Neural crest cell (in vitro differentiated cells): ENCODE results near the gene PDSS1. TPM values are rescaled to one million over a fixed set of nuclear protein-coding genes. Genes with fewer than 3 reads are reported as not detected.

Experiments
- DNase-seq: peaks from one replicate; pipeline ENCODE4 v3.0.0; 2021; ENCODE audit warnings: low read depth, mixed read lengths, low spot score
- H3K27ac Mint-ChIP-seq: one replicate; pipeline ENCODE4 v1.8.0; 2021; ENCODE audit warnings: mild to moderate bottlenecking, mixed read lengths; ENCODE audit not compliant: unreplicated experiment
- H3K27me3 Mint-ChIP-seq: 2 replicates; pipeline ENCODE4 v1.8.0; 2021; ENCODE audit warnings: low read depth, mild to moderate bottlenecking, mixed read lengths
- H3K36me3 Mint-ChIP-seq: 2 replicates; pipeline ENCODE4 v1.8.0; 2021; ENCODE audit warnings: low read depth, mild to moderate bottlenecking, mixed read lengths
- H3K4me1 Mint-ChIP-seq: 2 replicates; pipeline ENCODE4 v1.8.0; 2021; ENCODE audit warnings: mixed read lengths
- H3K4me3 Mint-ChIP-seq: one replicate; pipeline ENCODE4 v1.8.0; 2021; ENCODE audit warnings: mild to moderate bottlenecking, mixed read lengths
- H3K9me3 Mint-ChIP-seq: 2 replicates; pipeline ENCODE4 v1.8.0; 2021; ENCODE audit warnings: mixed read lengths
- total RNA-seq: library from RNA; stranded (reverse); gene quantifications from 2 replicates; pipeline ENCODE4 v1.2.1, GENCODE V29; 2021
- TF ChIP-seq, protein P1 (sequence below): fragments of 200-600 bp; sonication (generic); conservative IDR thresholded peaks from 2 replicates; pipeline ENCODE4 v1.5.0; 2021; ENCODE audit warnings: antibody characterized with exemption, mild to moderate bottlenecking

The PDSS1 gene
- total RNA-seq, 1 donor from 2014 or later: 16.7 TPM

DNA sequence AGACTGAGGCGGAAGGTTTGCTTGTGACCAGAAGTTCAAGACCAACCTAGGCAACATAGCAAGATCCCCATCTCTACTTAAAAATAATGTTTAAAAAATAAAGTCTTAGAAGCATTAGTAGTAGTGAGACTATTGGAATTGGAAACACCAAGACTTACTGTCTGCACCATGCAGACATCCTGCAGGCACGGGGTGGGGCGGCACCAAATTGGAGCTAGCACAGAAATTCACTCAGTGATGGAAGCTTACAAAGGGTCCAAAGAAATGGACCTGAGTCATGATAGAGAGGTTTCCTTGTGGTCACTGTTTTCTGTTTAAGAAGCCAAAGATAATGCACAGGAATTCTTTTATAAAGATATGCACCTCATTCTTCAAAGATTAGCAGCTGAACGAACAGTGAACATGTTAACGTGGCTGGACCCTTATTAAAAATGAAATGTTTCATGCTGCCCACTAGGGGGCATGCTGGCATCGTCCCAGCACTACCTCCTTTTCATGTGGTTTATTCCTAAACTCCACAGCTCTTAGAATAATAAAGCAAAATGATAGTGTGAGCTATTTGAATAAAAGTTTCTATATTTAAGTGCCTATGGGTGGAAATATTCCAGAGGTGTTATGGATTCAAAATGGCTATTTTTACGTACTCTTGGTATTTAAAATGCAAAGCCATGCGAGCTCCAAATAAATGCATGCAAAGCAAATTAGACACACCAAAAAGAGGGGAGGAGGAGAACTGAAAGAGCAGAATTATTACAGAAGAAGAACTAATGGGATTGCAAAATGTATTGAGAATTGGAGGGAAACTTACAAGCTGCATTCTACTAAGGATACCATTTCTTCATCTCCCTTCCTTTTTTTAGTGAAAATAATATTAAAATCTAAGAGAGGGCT is 28.6 kb downstream of the PDSS1 start:
- H3K27ac Mint-ChIP-seq: no peak overlapping the region
- H3K36me3 Mint-ChIP-seq: peaks cover 4% of the 10 kb centered on the region
- no peaks in the 10 kb centered on the region for H3K27me3 Mint-ChIP-seq
- H3K9me3 Mint-ChIP-seq: no peaks in the 10 kb centered on the region
- H3K4me1 Mint-ChIP-seq: no peaks in the 10 kb centered on the region
- peak; percentile 21 for DNase-seq
- no peak overlapping the region for H3K4me3 Mint-ChIP-seq
- TF ChIP-seq, protein P1, sequence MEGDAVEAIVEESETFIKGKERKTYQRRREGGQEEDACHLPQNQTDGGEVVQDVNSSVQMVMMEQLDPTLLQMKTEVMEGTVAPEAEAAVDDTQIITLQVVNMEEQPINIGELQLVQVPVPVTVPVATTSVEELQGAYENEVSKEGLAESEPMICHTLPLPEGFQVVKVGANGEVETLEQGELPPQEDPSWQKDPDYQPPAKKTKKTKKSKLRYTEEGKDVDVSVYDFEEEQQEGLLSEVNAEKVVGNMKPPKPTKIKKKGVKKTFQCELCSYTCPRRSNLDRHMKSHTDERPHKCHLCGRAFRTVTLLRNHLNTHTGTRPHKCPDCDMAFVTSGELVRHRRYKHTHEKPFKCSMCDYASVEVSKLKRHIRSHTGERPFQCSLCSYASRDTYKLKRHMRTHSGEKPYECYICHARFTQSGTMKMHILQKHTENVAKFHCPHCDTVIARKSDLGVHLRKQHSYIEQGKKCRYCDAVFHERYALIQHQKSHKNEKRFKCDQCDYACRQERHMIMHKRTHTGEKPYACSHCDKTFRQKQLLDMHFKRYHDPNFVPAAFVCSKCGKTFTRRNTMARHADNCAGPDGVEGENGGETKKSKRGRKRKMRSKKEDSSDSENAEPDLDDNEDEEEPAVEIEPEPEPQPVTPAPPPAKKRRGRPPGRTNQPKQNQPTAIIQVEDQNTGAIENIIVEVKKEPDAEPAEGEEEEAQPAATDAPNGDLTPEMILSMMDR: peak; percentile 93

DNA sequence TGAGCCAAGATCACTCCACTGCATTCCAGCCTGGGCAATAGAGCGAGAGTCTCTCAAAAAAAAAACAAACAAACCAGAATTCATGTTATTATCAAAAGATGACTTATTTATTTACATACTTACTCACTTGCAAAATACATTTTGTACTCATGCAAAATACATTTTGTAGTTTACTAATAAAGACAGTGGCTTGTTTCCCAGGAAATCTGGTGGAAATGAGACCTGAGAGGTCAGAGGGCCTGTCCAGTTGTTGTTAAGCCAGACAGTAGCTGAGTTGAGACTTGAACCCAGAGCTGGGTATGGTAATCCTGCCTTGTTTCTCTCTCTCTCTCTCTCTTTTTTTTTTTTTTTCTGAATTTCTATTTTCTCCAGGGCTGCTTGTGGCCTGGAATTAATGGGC is 29.5 kb downstream of the PDSS1 start:
- Mint-ChIP-seq H3K27me3 (no peaks in the 10 kb centered on the region), H3K9me3 (no peaks in the 10 kb centered on the region), H3K36me3 (peaks cover 4% of the 10 kb centered on the region), H3K4me3 (no peak overlapping the region), H3K4me1 (no peaks in the 10 kb centered on the region), H3K27ac (no peak overlapping the region)
- no peak for DNase-seq
- TF ChIP-seq, protein P1: no peak

DNA sequence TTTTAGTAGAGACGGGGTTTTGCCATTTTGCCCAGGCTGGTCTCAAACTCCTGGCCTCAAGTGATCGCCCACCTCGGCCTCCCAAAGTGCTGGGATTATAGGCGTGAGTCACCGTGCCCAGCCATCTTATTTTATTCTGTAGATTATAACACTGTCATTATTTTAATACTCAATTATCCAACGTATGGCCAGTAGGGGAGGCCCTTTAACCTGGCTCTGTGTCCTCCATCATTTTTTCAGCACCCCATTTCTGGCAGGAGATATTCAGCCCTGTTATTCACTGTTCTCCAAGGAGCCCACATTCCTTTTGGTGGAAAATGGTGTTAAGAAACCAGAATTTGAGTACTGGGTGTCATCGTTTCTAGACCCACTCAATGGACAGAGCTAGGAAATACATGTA is 31.5 kb downstream of the PDSS1 start:
- no peak for DNase-seq

DNA sequence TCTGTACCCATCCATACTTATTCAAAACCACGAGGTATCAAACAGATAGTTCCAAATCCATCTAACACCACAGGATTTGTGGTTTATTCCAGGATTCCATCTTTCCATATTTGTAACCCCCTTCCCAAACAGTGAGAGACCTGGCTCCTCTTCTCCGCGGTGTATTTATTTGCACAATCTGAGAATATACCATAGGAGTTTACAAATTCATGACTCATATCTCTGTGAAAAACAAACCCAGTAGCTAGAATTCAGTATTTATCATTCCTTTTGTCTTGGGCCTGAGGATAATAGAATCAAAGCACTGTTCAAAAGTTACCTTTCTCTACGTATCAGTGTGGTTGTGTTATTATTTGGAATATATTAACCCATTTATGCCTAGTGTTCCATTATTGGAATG is 31.9 kb downstream of the PDSS1 start:
- no peak overlapping the region for H3K27ac Mint-ChIP-seq
- TF ChIP-seq, protein P1: no peak
- no peak overlapping the region for H3K4me3 Mint-ChIP-seq
- DNase-seq: no peak
- no peaks in the 10 kb centered on the region for H3K27me3 Mint-ChIP-seq
- peaks cover 4% of the 10 kb centered on the region for H3K36me3 Mint-ChIP-seq
- H3K4me1 Mint-ChIP-seq: peaks cover 12% of the 10 kb centered on the region
- H3K9me3 Mint-ChIP-seq: no peaks in the 10 kb centered on the region

More for the DNA sequence above, 31.5 kb downstream of the PDSS1 start:
- H3K36me3 Mint-ChIP-seq: peaks cover 4% of the 10 kb centered on the region
- H3K4me3 Mint-ChIP-seq: no peak overlapping the region
- H3K9me3 Mint-ChIP-seq: no peaks in the 10 kb centered on the region
- H3K4me1 Mint-ChIP-seq: peaks cover 8% of the 10 kb centered on the region
- H3K27ac Mint-ChIP-seq: no peak overlapping the region
- H3K27me3 Mint-ChIP-seq: no peaks in the 10 kb centered on the region
- TF ChIP-seq, protein P1: no peak

DNA sequence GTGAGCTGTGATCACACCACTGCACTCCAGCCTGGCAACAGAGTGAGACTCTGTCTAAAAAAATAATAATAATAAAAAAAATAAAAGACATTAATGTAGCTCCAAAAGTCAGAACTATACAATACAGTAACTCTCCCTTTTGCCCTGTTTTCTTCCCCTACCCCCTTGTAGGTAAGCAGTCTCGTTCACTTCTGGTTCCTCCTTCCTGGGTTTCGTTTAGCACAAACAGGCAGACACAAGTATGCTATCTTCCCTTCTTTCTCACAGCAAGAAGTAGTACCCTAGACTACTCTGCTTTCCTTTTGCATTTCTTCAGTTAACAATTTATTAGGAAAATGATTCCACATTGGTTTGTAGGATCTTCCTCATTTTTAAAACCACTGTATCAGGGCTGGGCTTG is 33.1 kb downstream of the PDSS1 start:
- Mint-ChIP-seq H3K4me3 (no peak overlapping the region), H3K27ac (no peak overlapping the region), H3K27me3 (no peaks in the 10 kb centered on the region), H3K36me3 (peaks cover 7% of the 10 kb centered on the region), H3K4me1 (peaks cover 17% of the 10 kb centered on the region), H3K9me3 (no peaks in the 10 kb centered on the region)
- no peak for DNase-seq
- TF ChIP-seq, protein P1: no peak
